Heart left ventricle (tissue), 16 donors: ENCODE results near the gene FAM168A. TPM values are rescaled to one million over a fixed set of nuclear protein-coding genes. Genes with fewer than 3 reads are reported as not detected.

Experiments used
- ATAC-seq, 4 donors: fragments of 200-7000 bp; cut with Tn5 transposase; one replicate each; pipeline ENCODE4 v1.9.1; 2020 to 2022; ENCODE audit warnings: moderate library complexity in 4 of 4, mild to moderate bottlenecking in 3 of 4, moderate number of reproducible peaks in 1 of 4
- DNase-seq, 5 donors: peaks; one replicate each; pipeline ENCODE4 v3.0.0-alpha.2; 2020
- H3K27ac ChIP-seq, 12 donors: fragments of 200-600 bp; sonication (generic) in 4 of 12; one replicate each; pipeline versions ENCODE4 v1.5.0 to v1.8.0; 2016 to 2022; ENCODE audit warnings: mild to moderate bottlenecking in 2 of 12
- H3K27me3 ChIP-seq, 9 donors: fragments of 200-600 bp; sonication (generic) in 2 of 9; one replicate each; pipeline versions ENCODE4 v1.5.1 to v1.8.0; 2016 to 2022; ENCODE audit warnings: mild to moderate bottlenecking in 3 of 9
- H3K36me3 ChIP-seq, 9 donors: fragments of 200-600 bp; sonication (generic) in 2 of 9; one replicate each; pipeline versions ENCODE4 v1.5.0 to v1.8.0; 2018 to 2022; ENCODE audit warnings: mild to moderate bottlenecking in 2 of 9
- H3K4me1 ChIP-seq, 12 donors: fragments of 200-600 bp; sonication (generic) in 4 of 12; one replicate each; pipeline versions ENCODE4 v1.5.0 to v1.8.0; 2016 to 2022; ENCODE audit warnings: mild to moderate bottlenecking in 3 of 12
- H3K4me3 ChIP-seq, 12 donors: fragments of 200-600 bp; sonication (generic) in 4 of 12; one replicate each; pipeline versions ENCODE4 v1.5.0 to v1.8.0; 2017 to 2022; ENCODE audit warnings: mild to moderate bottlenecking in 9 of 12, moderate library complexity in 4 of 12
- H3K9me3 ChIP-seq, 12 donors: fragments of 200-600 bp; sonication (generic) in 4 of 12; one replicate each; pipeline versions ENCODE4 v1.5.0 to v1.8.0; 2016 to 2022; ENCODE audit warnings: mild to moderate bottlenecking in 1 of 12
- CTCF ChIP-seq, 12 donors: fragments of 200-600 bp; sonication (generic) in 4 of 12; IDR thresholded peaks; one replicate each; pipeline versions ENCODE4 v1.5.0 to v1.8.0; 2018 to 2022; ENCODE audit warnings: antibody characterized with exemption in 12 of 12, mild to moderate bottlenecking in 5 of 12
- POLR2A ChIP-seq, 2 donors: fragments of 450-650 bp; IDR thresholded peaks; one replicate each; pipeline ENCODE4 v1.6.1; 2017; ENCODE audit warnings: antibody characterized with exemption in 2 of 2, mild to moderate bottlenecking in 2 of 2, moderate library complexity in 2 of 2
- WGBS, 4 donors: extraction: QIAGEN DNeasy Blood & Tissue Kit in 2 of 4; methylation state at CpG; one replicate each; pipeline versions ENCODE4 v1.1.5 to v1.1.7; 2013 to 2018; 5-methylcytosine and 5-hydroxymethylcytosine counted together
- intact Hi-C, 10 donors: fragments of 100-400 bp; cut with DNase I; formaldehyde crosslinking; loops; one replicate each; pipeline versions ENCODE4 v1.11.1 to v1.14.2; 2022
- polyA plus RNA-seq, 2 donors: library from polyadenylated mRNA; stranded (reverse); fragments of 200-250 nt; gene quantifications; one replicate each; pipeline ENCODE4 v1.2.3, GENCODE V29; 2013
- total RNA-seq, 9 donors: library from RNA; depleted of rRNA in 2 of 9; stranded (reverse); fragments of >200 nt in 2 of 9; fragmentation: NEBNext Ultra II Directional in 3 of 9; extraction: Animal tissue kit (Norgen Biotek cat#: 25700) in 3 of 9; gene quantifications; one replicate each; pipeline versions ENCODE4 v1.1.0 to v1.2.4, GENCODE V29; 2016 to 2023
- donor health status: ischemic (EF 13 %, LVEDD 7.1; RV severe dilation, severe dysfunction).
- donor health status: healthy with polysubstance abuse.
- donor health status: DM: no; HTN: yes; CAD: no.
- donor health status: DM: no; HTN: no; CAD: no.
- donor health status: ischemic (EF 25% LVEDD 6.9; RV normal size, moderate dysfunction).
- donor health status: ischemic (EF 25% LVEDD 5.7; RV mildly dilated, moderate dysfunction).
- donor health status: healthy.
- donor health status: DM: yes; HTN: yes; CAD: no.
- donor health status: ischemic (EF 35%, LVEDD 5.7; RV mildly dilated, moderate dysfunction).
- donor health status: nonischemic (EF 11% LVEDD 7.7; RV severe dilation, severe dysfunction).
- donor health status: DM: yes; HTN: yes; CAD: no.
- donor health status: PGD.
- donor health status: ischemic (EF 29% LVEDD 5.4; RV normal size, mild dysfunction).
- donor health status: nonischemic (EF 23%, LVEDD 6.1; RV moderate dilation, normal function).

The FAM168A gene
- total and polyA plus RNA-seq, 11 donors: 9.0 to 39.1 (median 27.8) TPM

GRCh38 chr11:73402834-73403185, 195.1 kb downstream of the FAM168A start:
- DNase-seq (no peak), ATAC-seq (no peak)
- Histone ChIP-seq H3K9me3 (no peaks in the 10 kb centered on the region), H3K36me3 (peaks cover 0 to 47% (median 18%) of the 10 kb centered on the region in 9 donors), H3K4me3 (no peak overlapping the region), H3K27ac (no peak overlapping the region), H3K4me1 (peaks cover 0 to 29% (median 18%) of the 10 kb centered on the region in 12 donors), H3K27me3 (no peaks in the 10 kb centered on the region)
- intact Hi-C loops: loop anchor here in 7 of 10 donors (2.0 to 10.0 kb wide), 5 partner anchors 192 to 259 kb away; partner anchors contain the start of gene FAM168A (in 4 of the 7)
- 85 to 92% (median 89%) methylated on average over 1 of the region's 1 CpG for WGBS, 4 donors
- TF ChIP-seq POLR2A (IDR thresholded peaks at IDR 0.05) (no peak), CTCF (IDR thresholded peaks at IDR 0.05) (peak in 3 of 12 donors; percentile 9 to 18 (median 12))

DNA sequence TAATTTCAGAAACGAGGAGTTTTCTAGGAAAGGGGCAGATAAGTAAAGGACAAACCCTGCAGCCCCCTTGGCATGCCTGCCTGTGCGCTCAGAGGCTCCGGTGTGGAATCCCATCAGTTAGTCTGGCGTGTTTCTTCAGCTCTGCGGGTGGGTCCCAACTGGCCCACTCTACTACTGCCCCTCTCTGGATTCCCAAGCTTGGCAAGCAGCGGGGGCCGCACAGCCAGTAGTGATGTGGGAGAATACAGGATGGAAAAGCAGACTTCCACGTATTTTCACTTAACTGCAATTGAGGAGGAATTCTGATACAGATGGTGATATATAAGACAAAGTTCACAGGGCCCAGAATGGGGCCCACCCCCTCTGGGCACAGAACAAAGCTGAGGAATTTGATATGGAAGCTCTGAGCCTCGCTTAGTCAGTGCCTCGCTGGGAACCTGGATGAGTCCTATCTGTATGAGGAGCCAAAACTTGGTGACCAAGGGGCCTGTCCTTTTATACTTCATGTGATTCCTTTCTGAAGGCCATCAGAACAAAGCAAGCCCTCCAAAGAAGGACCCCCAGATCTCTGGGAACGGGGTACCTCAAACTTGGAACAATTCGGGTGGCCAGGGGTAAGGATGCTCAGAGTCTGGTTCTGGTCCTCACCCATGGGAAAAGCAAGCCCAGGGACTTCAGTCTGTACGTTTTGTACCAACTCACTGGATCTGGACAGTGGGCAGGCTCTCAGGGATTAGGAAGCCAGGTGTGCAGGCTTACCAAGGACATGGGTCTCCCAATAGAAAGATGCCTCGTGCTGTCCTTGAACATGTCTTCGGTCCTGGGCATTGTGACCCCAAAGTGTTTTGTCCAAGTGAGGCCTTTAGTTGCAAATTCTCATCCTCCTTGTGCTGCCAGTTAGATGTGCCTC, 195.7 kb downstream of the FAM168A start:
- ATAC-seq (no peak), DNase-seq (no peak)
- Histone ChIP-seq H3K36me3 (peaks cover 0 to 47% (median 16%) of the 10 kb centered on the region in 9 donors), H3K4me1 (peaks cover 0 to 29% (median 18%) of the 10 kb centered on the region in 12 donors), H3K27ac (no peak overlapping the region), H3K27me3 (no peaks in the 10 kb centered on the region), H3K9me3 (no peaks in the 10 kb centered on the region), H3K4me3 (no peak overlapping the region)
- WGBS, 4 donors: 88 to 92% (median 90%) methylated on average over 15 of the region's 15 CpGs
- intact Hi-C loops: loop anchor here in 7 of 10 donors (2.0 to 10.0 kb wide), 5 partner anchors 193 to 260 kb away; partner anchors contain the start of gene FAM168A (in 4 of the 7)
- TF ChIP-seq CTCF (IDR thresholded peaks at IDR 0.05) (no peak), POLR2A (IDR thresholded peaks at IDR 0.05) (no peak)

GRCh38 chr11:73401217-73401923, 196.5 kb downstream of the FAM168A start:
- Histone ChIP-seq H3K4me3 (no peak overlapping the region), H3K27ac (no peak overlapping the region), H3K36me3 (peaks cover 0 to 47% (median 10%) of the 10 kb centered on the region in 9 donors), H3K9me3 (no peaks in the 10 kb centered on the region), H3K4me1 (peaks cover 0 to 34% (median 18%) of the 10 kb centered on the region in 12 donors), H3K27me3 (no peaks in the 10 kb centered on the region)
- intact Hi-C loops: loop anchor here in 7 of 10 donors (5.0 to 10.0 kb wide), 4 partner anchors 193 to 261 kb away; partner anchors contain the start of gene FAM168A (in 4 of the 7)
- ATAC-seq (no peak), DNase-seq (no peak)
- 83 to 92% (median 87%) methylated on average over 3 of the region's 3 CpGs for WGBS, 4 donors
- no peak for TF ChIP-seq POLR2A (IDR thresholded peaks at IDR 0.05)
- no peak for TF ChIP-seq CTCF (IDR thresholded peaks at IDR 0.05)
